ENCODE results near the gene BEND6.

The BEND6 gene

DNA sequence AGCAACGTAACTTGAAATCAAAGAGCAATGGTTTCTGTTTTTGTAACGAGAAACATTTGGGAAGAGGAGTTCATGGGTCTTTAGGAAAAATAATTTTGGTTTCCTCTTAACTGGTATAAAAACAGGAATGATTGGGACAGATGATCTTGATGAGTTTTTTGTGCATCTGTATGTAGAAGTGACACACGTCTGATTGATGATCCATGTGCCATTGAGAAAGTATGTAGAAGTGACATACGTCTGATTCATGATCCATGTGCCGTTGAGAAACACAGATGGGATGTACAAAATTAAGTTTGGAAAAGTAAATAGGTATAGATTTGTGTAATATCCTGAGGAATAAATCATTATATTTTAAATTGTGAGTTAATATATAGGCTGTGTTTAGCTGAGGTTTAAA lies 93.7 kb downstream of the BEND6 start:
- H3K4me3 ChIP-seq (ENCODE audit: low read length) = no peak overlapping the region; the same call in 1 of the 2 replicates
- no peak for TF ChIP-seq ZNF274 (IDR thresholded peaks at IDR 0.05; ENCODE audit: low read depth, low read length)

DNA sequence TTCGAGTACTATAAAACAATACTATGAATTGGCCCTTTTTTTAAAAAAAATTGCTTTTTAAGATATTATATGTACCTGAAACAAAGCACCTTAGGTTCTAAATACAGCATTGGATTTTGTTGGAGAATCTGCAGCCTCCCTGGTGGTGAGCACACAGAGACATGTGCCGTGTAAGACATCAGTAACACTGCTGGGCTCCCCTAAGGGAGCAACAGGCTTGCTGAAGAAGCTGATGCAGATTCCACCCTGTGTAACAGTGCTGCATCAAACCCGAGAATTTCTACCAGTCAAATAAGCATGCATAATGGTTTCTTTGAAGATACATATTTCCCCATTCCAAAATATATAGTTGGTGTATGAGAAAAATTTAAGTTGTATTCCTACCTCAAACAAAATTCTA lies 108.9 kb downstream of the BEND6 start:
- TF ChIP-seq ZNF274 (IDR thresholded peaks at IDR 0.05; ENCODE audit: low read depth, low read length) = no peak
- H3K4me3 ChIP-seq (ENCODE audit: low read length) = no peak overlapping the region

DNA sequence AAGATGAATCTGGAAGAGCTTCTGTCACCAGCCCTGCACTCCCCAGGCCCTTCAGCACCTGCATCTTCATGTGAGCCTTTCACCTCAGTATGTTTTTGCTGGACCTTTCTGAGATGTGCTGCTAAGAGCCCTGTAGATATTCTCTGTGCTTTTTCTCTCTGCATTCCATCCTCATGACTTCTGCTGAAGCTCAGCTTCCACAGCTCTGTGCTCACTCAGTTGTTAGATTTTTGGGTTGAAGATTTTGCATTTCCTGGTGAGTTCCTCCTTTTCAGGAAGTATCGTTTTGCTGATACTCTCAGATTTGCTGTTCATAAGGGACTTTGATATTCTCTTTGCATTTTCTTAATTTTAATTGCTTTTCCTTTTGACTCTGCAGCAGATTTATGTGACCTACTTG lies 109.9 kb downstream of the BEND6 start:
- H3K4me3 ChIP-seq (ENCODE audit: low read length) = no peak overlapping the region
- no peak for TF ChIP-seq ZNF274 (IDR thresholded peaks at IDR 0.05; ENCODE audit: low read depth, low read length)

DNA sequence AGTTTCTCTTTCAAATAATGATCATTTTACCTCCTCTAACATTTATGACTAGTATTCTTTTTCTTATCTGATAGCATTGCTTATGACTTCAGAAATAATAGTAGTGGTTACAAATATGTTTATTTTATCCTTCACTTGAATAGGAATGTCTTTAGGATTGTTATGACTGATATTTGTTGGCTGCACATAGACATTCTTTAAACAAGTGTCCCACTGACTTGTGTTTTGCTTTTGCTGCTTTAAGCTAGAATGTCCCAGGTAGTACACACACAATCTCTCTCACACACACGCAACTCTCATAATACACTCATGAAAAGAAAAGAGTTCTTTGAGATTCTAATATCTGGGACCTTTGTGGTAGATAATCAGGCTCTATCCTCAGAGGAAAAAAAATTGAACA lies 113.2 kb downstream of the BEND6 start:
- no peak overlapping the region for H3K4me3 ChIP-seq (ENCODE audit: low read length)
- TF ChIP-seq ZNF274 (IDR thresholded peaks at IDR 0.05; ENCODE audit: low read depth, low read length) = no peak

DNA sequence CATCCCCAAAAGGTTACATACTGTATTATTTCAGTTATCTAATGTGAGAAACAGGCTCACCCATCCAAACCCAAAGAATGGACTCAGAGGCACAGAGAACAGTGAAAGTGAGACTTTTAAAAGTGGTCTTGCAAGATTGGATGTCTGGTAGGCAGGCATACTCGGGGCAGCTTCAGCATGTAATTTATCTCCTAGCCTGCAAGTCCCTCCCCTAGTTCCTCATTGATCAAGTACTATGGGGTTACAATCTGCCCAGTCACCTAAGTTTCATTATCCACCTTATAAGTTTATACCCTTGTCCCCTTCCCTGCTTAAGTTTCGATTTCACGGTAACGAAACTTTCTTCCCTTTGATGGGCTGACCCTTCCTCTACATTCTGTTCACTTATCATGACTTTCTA lies 114.3 kb downstream of the BEND6 start:
- H3K4me3 ChIP-seq (ENCODE audit: low read length) = no peak overlapping the region
- no peak for TF ChIP-seq ZNF274 (IDR thresholded peaks at IDR 0.05; ENCODE audit: low read depth, low read length)

DNA sequence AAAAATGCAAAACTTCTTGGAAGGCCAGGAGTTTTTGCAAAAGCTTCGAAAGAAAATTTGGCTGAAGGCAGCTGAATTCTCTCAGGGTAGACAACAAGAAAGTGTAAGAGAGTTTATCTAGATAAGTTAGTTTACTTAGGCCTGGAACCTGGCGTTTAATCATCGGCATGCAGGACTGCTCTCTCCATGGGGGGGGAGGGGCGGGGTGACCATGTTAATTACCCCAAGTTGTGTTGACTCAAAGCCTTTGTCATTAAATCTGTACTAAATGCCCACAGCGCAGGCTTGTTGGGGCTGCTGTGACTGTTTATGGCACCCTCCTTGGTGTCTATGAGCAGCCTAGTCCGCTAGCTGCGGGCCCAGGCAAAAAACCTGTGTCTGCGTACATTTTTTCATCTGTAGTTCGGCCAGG lies 115.0 kb downstream of the BEND6 start:
- no peak overlapping the region for H3K4me3 ChIP-seq (ENCODE audit: low read length)
- TF ChIP-seq ZNF274 (IDR thresholded peaks at IDR 0.05; ENCODE audit: low read depth, low read length) = no peak

DNA sequence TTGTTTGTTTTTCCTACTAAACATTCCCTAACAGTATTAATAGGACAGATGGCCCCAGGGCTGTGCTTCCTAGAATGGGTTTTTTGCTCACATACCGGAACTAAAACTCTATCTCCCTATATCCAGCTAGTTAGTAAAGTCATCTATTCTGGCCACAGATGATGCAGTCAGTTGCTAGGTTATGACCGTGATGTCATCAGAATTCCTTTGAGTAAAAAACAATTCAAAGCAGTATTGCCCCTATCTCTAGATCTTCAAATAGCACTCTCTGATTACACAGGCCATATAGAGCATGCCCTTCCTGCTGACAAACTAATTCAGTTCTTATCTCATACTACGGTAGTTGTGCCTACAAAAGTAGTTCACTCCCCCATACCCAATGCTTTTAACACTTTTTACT lies 117.2 kb downstream of the BEND6 start:
- H3K4me3 ChIP-seq (ENCODE audit: low read length) = no peak overlapping the region
- no peak for TF ChIP-seq ZNF274 (IDR thresholded peaks at IDR 0.05; ENCODE audit: low read depth, low read length)

DNA sequence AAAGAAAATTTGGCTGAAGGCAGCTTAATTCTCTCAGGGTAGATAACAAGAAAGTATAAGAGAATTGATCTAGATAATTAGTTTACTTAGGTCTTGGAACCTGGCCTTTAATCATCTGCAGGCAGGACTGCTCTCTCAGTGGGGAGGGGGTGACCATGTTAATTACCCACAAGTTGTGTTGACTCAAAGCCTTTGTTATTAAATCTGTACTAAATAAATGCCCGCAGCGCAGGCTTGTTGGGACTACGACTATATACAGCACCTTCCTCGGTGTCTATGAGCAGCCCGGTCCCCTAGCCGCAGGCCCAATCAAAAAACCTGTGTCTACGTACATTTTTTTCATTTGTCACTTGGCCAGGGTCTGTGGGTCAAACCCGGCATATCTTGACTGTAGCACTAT lies 119.5 kb downstream of the BEND6 start:
- TF ChIP-seq ZNF274 (IDR thresholded peaks at IDR 0.05; ENCODE audit: low read depth, low read length) = no peak

DNA sequence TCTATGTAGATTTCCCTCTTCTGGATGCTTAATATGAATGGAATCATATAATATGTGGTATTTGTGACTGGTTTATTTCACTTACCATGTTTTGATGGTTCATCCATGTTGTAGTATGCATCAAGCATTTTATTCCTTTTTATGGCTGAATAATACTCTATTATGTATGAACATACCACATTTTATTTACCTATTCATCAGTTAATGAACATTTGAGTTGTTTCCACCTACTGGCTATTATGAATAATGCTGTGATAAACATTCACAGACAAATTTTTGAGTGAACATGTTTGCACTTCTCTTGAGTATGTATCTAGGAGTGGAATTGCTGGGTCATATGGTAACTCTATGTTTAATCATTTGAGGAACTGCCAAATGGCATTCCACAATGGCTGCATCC lies 120.2 kb downstream of the BEND6 start:
- TF ChIP-seq ZNF274 (IDR thresholded peaks at IDR 0.05; ENCODE audit: low read depth, low read length) = no peak
- no peak overlapping the region for H3K4me3 ChIP-seq (ENCODE audit: low read length)

More for the DNA sequence above, 119.5 kb downstream of the BEND6 start:
- no peak overlapping the region for H3K4me3 ChIP-seq (ENCODE audit: low read length)

Measured in GM08714 (cell line).